OCI-LY7 (cell line): ENCODE data around the gene PPY.

Experiments
- EZH2phosphoT487 ChIP-seq: fragments of 200-600 bp; sonication (generic); IDR thresholded peaks from 2 replicates; pipeline ENCODE4 v1.6.1; 2018; ENCODE audit warnings: low read depth, borderline replicate concordance, mild to moderate bottlenecking, mixed run types, antibody characterized with exemption, low read length, moderate library complexity, mixed read lengths
- TF ChIP-seq, protein P1 (sequence below): fragments of 200-600 bp; sonication (generic); conservative IDR thresholded peaks from 2 replicates; pipeline ENCODE4 v1.5.1; 2014; ENCODE audit warnings: mild to moderate bottlenecking, antibody characterized with exemption, low read length, moderate library complexity, mixed read lengths

DNA sequence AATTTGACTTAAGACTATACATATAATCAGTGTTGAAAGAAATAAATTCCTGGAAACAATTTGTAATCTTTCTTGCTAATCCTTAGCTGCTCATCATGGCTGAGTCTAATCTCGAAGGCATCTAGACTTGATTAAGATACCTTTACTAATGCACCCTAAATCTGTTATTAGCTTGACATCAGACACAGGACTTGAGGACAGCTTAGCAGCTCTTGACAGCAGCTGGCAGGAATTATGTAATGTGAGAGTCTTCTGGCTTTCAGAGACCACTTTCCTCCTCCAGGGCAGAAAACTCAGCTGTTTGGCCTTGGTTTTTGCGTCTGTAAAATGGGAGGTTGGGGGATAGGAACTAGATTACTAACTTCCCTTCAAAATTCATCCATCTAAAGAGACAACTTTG lies 27.8 kb downstream of the PPY start:
- no peak for TF ChIP-seq EZH2phosphoT487
- TF ChIP-seq, protein P1, sequence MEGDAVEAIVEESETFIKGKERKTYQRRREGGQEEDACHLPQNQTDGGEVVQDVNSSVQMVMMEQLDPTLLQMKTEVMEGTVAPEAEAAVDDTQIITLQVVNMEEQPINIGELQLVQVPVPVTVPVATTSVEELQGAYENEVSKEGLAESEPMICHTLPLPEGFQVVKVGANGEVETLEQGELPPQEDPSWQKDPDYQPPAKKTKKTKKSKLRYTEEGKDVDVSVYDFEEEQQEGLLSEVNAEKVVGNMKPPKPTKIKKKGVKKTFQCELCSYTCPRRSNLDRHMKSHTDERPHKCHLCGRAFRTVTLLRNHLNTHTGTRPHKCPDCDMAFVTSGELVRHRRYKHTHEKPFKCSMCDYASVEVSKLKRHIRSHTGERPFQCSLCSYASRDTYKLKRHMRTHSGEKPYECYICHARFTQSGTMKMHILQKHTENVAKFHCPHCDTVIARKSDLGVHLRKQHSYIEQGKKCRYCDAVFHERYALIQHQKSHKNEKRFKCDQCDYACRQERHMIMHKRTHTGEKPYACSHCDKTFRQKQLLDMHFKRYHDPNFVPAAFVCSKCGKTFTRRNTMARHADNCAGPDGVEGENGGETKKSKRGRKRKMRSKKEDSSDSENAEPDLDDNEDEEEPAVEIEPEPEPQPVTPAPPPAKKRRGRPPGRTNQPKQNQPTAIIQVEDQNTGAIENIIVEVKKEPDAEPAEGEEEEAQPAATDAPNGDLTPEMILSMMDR = no peak
